K562 treated with DMSO at 1 percent for 48 hours (cell line): Measurements from ENCODE around the gene UBR4. TPM values are rescaled to one million over a fixed set of nuclear protein-coding genes. Genes with fewer than 3 reads are reported as not detected.

Experiments used
- total RNA-seq: library from RNA; unstranded; fragments of 300-600 nt; gene quantifications from 2 replicates; pipeline ENCODE4 v1.2.3, GENCODE V29; 2022; ENCODE audit warnings: low replicate concordance; ENCODE audit errors: extremely low read depth

Gene UBR4
- 284 and 576 TPM in 2 replicates for total RNA-seq

GRCh38 chr1:19209990-19210771 is at the start of gene UBR4:
TSS of gene UBR4 (minus strand) at chr1:19210266. CDS start at chr1:19210248, 18 bp downstream.

GRCh38 chr1:19251305-19252196 is 41.5 kb upstream of the UBR4 start, which contains the start of the genes EMC1 and MRTO4:
TSS of gene EMC1 (minus strand) at chr1:19251524. CDS start at chr1:19251509, 15 bp downstream.
TSS of gene MRTO4 (plus strand) at chr1:19251805. CDS start at chr1:19251836, 31 bp downstream.

Other genes starting within 250 kb of the UBR4 start
- not detected in 2 replicates for gene EMC1, start 41.3 kb upstream of the UBR4 start, total RNA-seq
- gene MRTO4, start 41.5 kb upstream of the UBR4 start, total RNA-seq: not detected in 2 replicates
- not detected in 2 replicates for gene AKR7A3, start 78.5 kb upstream of the UBR4 start, total RNA-seq
- gene AKR7A2, start 101.9 kb upstream of the UBR4 start, total RNA-seq: not detected in 2 replicates
- not detected in 2 replicates for gene SLC66A1, start 102.1 kb upstream of the UBR4 start, total RNA-seq